ENCODE data around the gene DARS2.

- TF ChIP-seq CTCF (conservative IDR thresholded peaks at IDR 0.05; ENCODE audit: low read depth, low read length) (no peak), EZH2phosphoT487 (IDR thresholded peaks at IDR 0.05; ENCODE audit: borderline replicate concordance, low read length) (no peak)
These were observed 27.6 kb downstream of the DARS2 start for GRCh38 chr1:173852105-173852504.
